Epithelial cell of esophagus (primary cell): ENCODE measurements around the gene PCNT.
A peak's percentile ranks its signal among the peaks of the same experiment; 100 is the strongest.

Source experiments
- DNase-seq: peaks from one replicate; pipeline ENCODE4 v3.0.0; 2010; ENCODE audit warnings: low read depth
- H3K4me3 ChIP-seq: 2 replicates; pipeline ENCODE4 v1.5.1; 2011; ENCODE audit warnings: mild to moderate bottlenecking, low read length, control low read depth
- CTCF ChIP-seq: IDR thresholded peaks from 2 replicates; pipeline ENCODE4 v1.5.1; 2011; ENCODE audit warnings: low read depth, mild to moderate bottlenecking, low read length, control low read depth, inconsistent platforms; ENCODE audit not compliant: insufficient read depth; ENCODE audit errors: missing control alignments

The PCNT gene

GRCh38 chr21:46295177-46295770 lies 28.7 kb upstream of the PCNT start:
- no peak for TF ChIP-seq CTCF
- H3K4me3 ChIP-seq: no peak overlapping the region
- no peak for DNase-seq

GRCh38 chr21:46295996-46296752 lies 27.8 kb upstream of the PCNT start:
- no peak for DNase-seq
- no peak for TF ChIP-seq CTCF
- no peak overlapping the region for H3K4me3 ChIP-seq

GRCh38 chr21:46297338-46298271 lies 26.4 kb upstream of the PCNT start:
- no peak for TF ChIP-seq CTCF
- peak overlapping the region; percentile 38 for H3K4me3 ChIP-seq
- DNase-seq: peak; percentile 50

GRCh38 chr21:46299167-46299566 lies 24.8 kb upstream of the PCNT start:
- no peak overlapping the region for H3K4me3 ChIP-seq
- no peak for TF ChIP-seq CTCF
- DNase-seq: no peak

- no peak overlapping the region for H3K4me3 ChIP-seq
- DNase-seq: no peak
- TF ChIP-seq CTCF: no peak
These were observed 22.2 kb upstream of the PCNT start for GRCh38 chr21:46301759-46302158.

GRCh38 chr21:46304437-46304836 lies 19.5 kb upstream of the PCNT start:
- TF ChIP-seq CTCF: no peak
- DNase-seq: no peak
- H3K4me3 ChIP-seq: no peak overlapping the region
